OCI-LY7 (cell line): Measurements from ENCODE around the gene B4GALT6. TPM values are rescaled to one million over a fixed set of nuclear protein-coding genes. Genes with fewer than 3 reads are reported as not detected.
A peak's percentile ranks its signal among the peaks of the same experiment; 100 is the strongest.

Source experiments
- BruUV-seq: library from RNA; stranded (reverse); fragments of 400-500 nt; replicated peaks from 2 replicates; lab custom pipeline; 2021; lab: Mats Ljungman, UMichigan
- CTCF ChIA-PET: fragments of 300-600 bp; sonication (Branson Sonifier 250); formaldehyde crosslinking; loops from one replicate; lab custom pipeline; 2022; ENCODE audit warnings: antibody characterized with exemption; ENCODE audit not compliant: unreplicated experiment; lab: Charles Lee
- POLR2A ChIA-PET: fragments of 300-600 bp; sonication (Branson Sonifier 250); formaldehyde crosslinking; loops from one replicate; lab custom pipeline; 2022; ENCODE audit warnings: antibody characterized with exemption; lab: Charles Lee
- DNase-seq: peaks from one replicate; pipeline ENCODE4 v3.0.0-alpha.2; 2015; ENCODE audit warnings: low spot score
- H2AFZ ChIP-seq: fragments of 200-600 bp; sonication (generic), shearing (Covaris generic); 2 replicates; pipeline ENCODE4 v1.6.1; 2014; ENCODE audit warnings: mild to moderate bottlenecking, antibody characterized with exemption, low read length, moderate library complexity
- H3K27ac ChIP-seq: fragments of 200-600 bp; sonication (generic); 2 replicates; pipeline ENCODE4 v1.5.1; 2014; ENCODE audit warnings: mixed run types, low read depth, mild to moderate bottlenecking, moderate library complexity, low read length, inconsistent platforms; ENCODE audit not compliant: poor library complexity, severe bottlenecking
- H3K36me3 ChIP-seq: fragments of 200-600 bp; sonication (generic); 2 replicates; pipeline ENCODE4 v1.6.1; 2014; ENCODE audit warnings: mild to moderate bottlenecking, antibody characterized with exemption, low read length, moderate library complexity, mixed read lengths; ENCODE audit not compliant: insufficient read depth
- H3K4me1 ChIP-seq: fragments of 200-600 bp; sonication (generic); 2 replicates; pipeline ENCODE4 v1.5.1; 2014; ENCODE audit warnings: mild to moderate bottlenecking, low read length; ENCODE audit not compliant: insufficient read depth, poor library complexity, severe bottlenecking
- H3K4me2 ChIP-seq: fragments of 200-600 bp; sonication (generic); 2 replicates; pipeline ENCODE4 v1.6.1; 2014; ENCODE audit warnings: mild to moderate bottlenecking, low read length
- H3K4me3 ChIP-seq: fragments of 200-600 bp; sonication (generic); 2 replicates; pipeline ENCODE4 v1.5.1; 2014; ENCODE audit warnings: mild to moderate bottlenecking, low read depth, low read length; ENCODE audit not compliant: poor library complexity, severe bottlenecking
- H3K79me2 ChIP-seq: fragments of 200-600 bp; sonication (generic); 2 replicates; pipeline ENCODE4 v1.6.1; 2016; ENCODE audit warnings: low read depth, mild to moderate bottlenecking, low read length, moderate library complexity, mixed read lengths; ENCODE audit not compliant: insufficient read depth
- H3K9me2 ChIP-seq: fragments of 200-600 bp; sonication (generic); 2 replicates; pipeline ENCODE4 v1.6.1; 2016; ENCODE audit warnings: mild to moderate bottlenecking, low read length, mixed read lengths; ENCODE audit not compliant: insufficient read depth
- H3K9me3 ChIP-seq: fragments of 200-600 bp; sonication (generic); 2 replicates; pipeline ENCODE4 v1.6.1; 2014; ENCODE audit warnings: mild to moderate bottlenecking, mixed run types, low read length, mixed read lengths
- H4K20me1 ChIP-seq: fragments of 200-600 bp; sonication (generic); 2 replicates; pipeline ENCODE4 v1.6.1; 2014; ENCODE audit warnings: mild to moderate bottlenecking, antibody characterized with exemption, low read length, moderate library complexity, mixed read lengths; ENCODE audit not compliant: insufficient read depth
- CTCF ChIP-seq: fragments of 200-600 bp; sonication (generic); conservative IDR thresholded peaks from 2 replicates; pipeline ENCODE4 v1.5.1; 2014; ENCODE audit warnings: mild to moderate bottlenecking, antibody characterized with exemption, low read length, moderate library complexity, mixed read lengths
- EZH2phosphoT487 ChIP-seq: fragments of 200-600 bp; sonication (generic); IDR thresholded peaks from 2 replicates; pipeline ENCODE4 v1.6.1; 2018; ENCODE audit warnings: low read depth, borderline replicate concordance, mild to moderate bottlenecking, mixed run types, antibody characterized with exemption, low read length, moderate library complexity, mixed read lengths
- intact Hi-C: fragments of 100-400 bp; cut with micrococcal nuclease; formaldehyde crosslinking; loops from one replicate; pipeline ENCODE4 v1.10.0; 2022; ENCODE audit not compliant: unreplicated experiment
- total RNA-seq, 2 experiments: library from RNA; depleted of rRNA in 1 of 2; stranded (reverse); fragments of >200 nt in 1 of 2; shearing (Covaris generic) in 1 of 2; gene quantifications; 2 replicates each; pipeline ENCODE4 v1.2.3, GENCODE V29; 2014 to 2022

Gene B4GALT6
- total RNA-seq, 2 experiments from 2014 or later, result 5.5 to 22.8 TPM

GRCh38 chr18:31694297-31694696 lies 9.9 kb upstream of the B4GALT6 start:
- Histone ChIP-seq H3K79me2 (no peaks in the 10 kb centered on the region), H3K9me3 (no peaks in the 10 kb centered on the region), H3K9me2 (no peaks in the 10 kb centered on the region), H3K4me1 (no peaks in the 10 kb centered on the region), H3K4me3 (no peak overlapping the region), H3K36me3 (no peaks in the 10 kb centered on the region), H3K27ac (no peak overlapping the region), H2AFZ (peak overlapping the region; percentile 46; the same call in 1 of the 2 replicates), H3K4me2 (no peak overlapping the region), H4K20me1 (no peaks in the 10 kb centered on the region)
- CTCF ChIA-PET, result no interaction called here
- no TSS peak for BruUV-seq
- DNase-seq, result no peak
- POLR2A ChIA-PET, result interaction anchor here (1.2 kb wide), 1 partner anchor 325 kb away, joined by 3 read pairs; no protein-coding TSS in a partner anchor
- intact Hi-C loops, result no loop called here
- TF ChIP-seq EZH2phosphoT487 (no peak), CTCF (no peak)

- Histone ChIP-seq H2AFZ (no peak overlapping the region), H3K4me1 (peaks cover 20% of the 10 kb centered on the region), H3K9me3 (no peaks in the 10 kb centered on the region), H3K4me2 (no peak overlapping the region), H3K79me2 (peaks cover 9% of the 10 kb centered on the region; the same call in 1 of the 2 replicates), H3K4me3 (no peak overlapping the region), H3K36me3 (no peaks in the 10 kb centered on the region), H4K20me1 (no peaks in the 10 kb centered on the region), H3K9me2 (no peaks in the 10 kb centered on the region), H3K27ac (no peak overlapping the region)
- BruUV-seq, result no TSS peak
- ChIA-PET POLR2A (no interaction called here), CTCF (no interaction called here)
- no peak for TF ChIP-seq CTCF
- no peak for DNase-seq
- intact Hi-C loops, result loop anchor here (5.0 kb wide), 1 partner anchor 404 kb away; the partner anchor contains the start of gene RNF138
These were observed 4.2 kb upstream of the B4GALT6 start for GRCh38 chr18:31688606-31689005.
